ENCODE measurements around the gene TBC1D22B. TPM values are rescaled to one million over a fixed set of nuclear protein-coding genes. Genes with fewer than 3 reads are reported as not detected.
"Not testable (repeated sequence)": the region's sequence is repeated elsewhere in the genome, so short reads cannot be mapped to it uniquely, and the experiment has no call there.

TBC1D22B gene
- total RNA-seq, 1 donor from 2014 or later = 7.6 TPM

GRCh38 chr6:37302086-37302686 is 44.6 kb downstream of the TBC1D22B start:
- peak in 1 of 2 donors; percentile 25 for DNase-seq (ENCODE audit: low read depth in 2 of 2)

GRCh38 chr6:37303091-37303660 is 45.6 kb downstream of the TBC1D22B start:
- no peak for DNase-seq (ENCODE audit: low read depth in 2 of 2)

- peak in 1 of 2 donors; percentile 41 for DNase-seq (ENCODE audit: low read depth in 2 of 2)
Measured at GRCh38 chr6:37303891-37304503, 46.4 kb downstream of the TBC1D22B start.

- DNase-seq (ENCODE audit: low read depth in 2 of 2) = no peak
Measured at GRCh38 chr6:37304766-37305165, 47.2 kb downstream of the TBC1D22B start.

GRCh38 chr6:37305841-37306425 is 48.4 kb downstream of the TBC1D22B start:
- DNase-seq (ENCODE audit: low read depth in 2 of 2) = no peak

GRCh38 chr6:37306624-37307222 is 49.2 kb downstream of the TBC1D22B start:
- no peak for DNase-seq (ENCODE audit: low read depth in 2 of 2)

- DNase-seq (ENCODE audit: low read depth in 2 of 2) = not testable (repeated sequence)
Measured at GRCh38 chr6:37307484-37307883, 49.9 kb downstream of the TBC1D22B start.

- DNase-seq (ENCODE audit: low read depth in 2 of 2) = no peak
Measured at GRCh38 chr6:37308069-37308815, 50.7 kb downstream of the TBC1D22B start.

- DNase-seq (ENCODE audit: low read depth in 2 of 2) = no peak
Measured at GRCh38 chr6:37309046-37309445, 51.5 kb downstream of the TBC1D22B start.

- DNase-seq (ENCODE audit: low read depth in 2 of 2) = no peak
Measured at GRCh38 chr6:37309692-37310091, 52.1 kb downstream of the TBC1D22B start.

GRCh38 chr6:37310966-37311365 is 53.4 kb downstream of the TBC1D22B start:
- no peak for DNase-seq (ENCODE audit: low read depth in 2 of 2)

GRCh38 chr6:37311741-37312473 is 54.3 kb downstream of the TBC1D22B start:
- DNase-seq (ENCODE audit: low read depth in 2 of 2) = no peak

- DNase-seq (ENCODE audit: low read depth in 2 of 2) = no peak
Measured at GRCh38 chr6:37313723-37314486, 56.3 kb downstream of the TBC1D22B start.

- DNase-seq (ENCODE audit: low read depth in 2 of 2) = peak; percentile 85 to 87
Measured at GRCh38 chr6:37314487-37315156, 57.0 kb downstream of the TBC1D22B start.

- DNase-seq (ENCODE audit: low read depth in 2 of 2) = no peak
Measured at GRCh38 chr6:37315157-37315515, 57.6 kb downstream of the TBC1D22B start.

- DNase-seq (ENCODE audit: low read depth in 2 of 2) = no peak
Measured at GRCh38 chr6:37316071-37316470, 58.5 kb downstream of the TBC1D22B start.

- no peak for DNase-seq (ENCODE audit: low read depth in 2 of 2)
Measured at GRCh38 chr6:37317312-37318038, 59.9 kb downstream of the TBC1D22B start.

GRCh38 chr6:37319156-37319555 is 61.6 kb downstream of the TBC1D22B start:
- no peak for DNase-seq (ENCODE audit: low read depth in 2 of 2)
